Dermis blood vessel endothelial cell (primary cell): ENCODE measurements around the gene PLA2G12A. TPM values are rescaled to one million over a fixed set of nuclear protein-coding genes. Genes with fewer than 3 reads are reported as not detected.
"Not testable (repeated sequence)": the region's sequence is repeated elsewhere in the genome, so short reads cannot be mapped to it uniquely, and the experiment has no call there.

ENCODE experiments used
- DNase-seq: peaks from one replicate; pipeline ENCODE4 v3.0.0; 2010
- total RNA-seq: library from RNA; depleted of rRNA; stranded (reverse); fragments of >200 nt; gene quantifications from 2 replicates; pipeline ENCODE4 v1.2.3, GENCODE V29; 2014

PLA2G12A gene
- total RNA-seq, 1 donor from 2014 or later = 49.2 TPM

- no peak for DNase-seq
Measured at GRCh38 chr4:109728385-109728784, 1.5 kb downstream of the PLA2G12A start.

GRCh38 chr4:109723110-109723509 is 6.8 kb downstream of the PLA2G12A start:
- DNase-seq = no peak

- no peak for DNase-seq
Measured at GRCh38 chr4:109722357-109722756, 7.5 kb downstream of the PLA2G12A start.

DNA sequence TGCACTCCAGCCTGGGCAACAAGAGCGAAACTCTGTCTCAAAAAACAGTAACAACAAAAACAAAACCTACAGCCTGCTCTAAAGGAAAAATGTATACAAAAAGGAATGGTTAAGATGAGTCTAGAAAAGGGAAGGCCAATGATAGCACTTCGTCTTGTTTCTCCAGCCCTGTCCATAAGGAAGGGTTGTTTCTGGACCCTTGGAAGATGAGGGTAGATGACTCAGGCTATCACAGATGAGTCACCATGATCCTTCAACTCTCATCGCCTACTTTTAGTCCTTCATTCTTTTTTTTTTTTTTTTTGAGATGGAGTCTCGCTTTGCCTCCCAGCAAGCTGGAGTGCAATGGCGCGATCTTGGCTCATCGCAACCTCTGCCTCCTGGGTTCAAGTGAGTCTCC is 8.8 kb downstream of the PLA2G12A start:
- DNase-seq = no peak

DNA sequence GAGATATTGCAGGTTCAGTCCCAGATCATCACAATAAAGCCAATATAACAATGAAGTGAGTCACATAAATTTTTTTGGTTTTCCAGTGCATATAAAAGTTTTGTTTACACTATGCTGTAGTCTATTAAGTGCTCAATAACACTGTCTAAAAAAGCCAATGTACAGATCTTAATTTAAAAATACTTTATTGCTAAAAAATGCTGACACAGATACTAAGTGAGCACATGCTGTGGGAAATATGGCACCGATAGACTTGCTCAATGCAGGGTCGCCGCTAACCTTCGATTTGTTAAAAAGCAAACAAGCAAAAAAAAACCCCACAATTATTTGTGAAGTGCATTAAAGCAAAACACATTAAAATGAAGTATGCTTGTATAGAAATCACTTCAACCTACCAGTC is 10.3 kb downstream of the PLA2G12A start:
- DNase-seq = no peak

GRCh38 chr4:109718759-109719158 is 11.1 kb downstream of the PLA2G12A start:
- no peak for DNase-seq

DNA sequence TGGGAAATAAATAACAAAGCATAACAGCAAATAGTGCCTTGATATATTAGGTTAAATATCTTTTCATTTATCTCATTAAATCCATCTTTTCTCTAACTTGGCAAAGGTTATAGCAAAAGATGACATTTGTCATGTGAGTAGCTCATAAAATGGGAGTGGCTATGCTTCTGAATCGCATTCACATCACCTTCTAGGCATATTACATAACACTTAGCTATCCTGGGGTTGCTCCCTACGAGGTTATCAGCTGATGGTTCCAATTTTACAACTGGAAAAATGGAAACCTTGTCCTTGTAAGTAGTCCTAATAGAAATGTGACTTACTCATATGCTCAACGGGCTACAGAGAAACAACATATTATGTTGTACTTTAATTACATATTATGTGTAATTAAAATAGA is 16.4 kb downstream of the PLA2G12A start:
- DNase-seq = no peak

GRCh38 chr4:109708990-109709389 is 20.9 kb downstream of the PLA2G12A start:
- no peak for DNase-seq

- DNase-seq = no peak
Measured at GRCh38 chr4:109708435-109708834, 21.4 kb downstream of the PLA2G12A start.

DNA sequence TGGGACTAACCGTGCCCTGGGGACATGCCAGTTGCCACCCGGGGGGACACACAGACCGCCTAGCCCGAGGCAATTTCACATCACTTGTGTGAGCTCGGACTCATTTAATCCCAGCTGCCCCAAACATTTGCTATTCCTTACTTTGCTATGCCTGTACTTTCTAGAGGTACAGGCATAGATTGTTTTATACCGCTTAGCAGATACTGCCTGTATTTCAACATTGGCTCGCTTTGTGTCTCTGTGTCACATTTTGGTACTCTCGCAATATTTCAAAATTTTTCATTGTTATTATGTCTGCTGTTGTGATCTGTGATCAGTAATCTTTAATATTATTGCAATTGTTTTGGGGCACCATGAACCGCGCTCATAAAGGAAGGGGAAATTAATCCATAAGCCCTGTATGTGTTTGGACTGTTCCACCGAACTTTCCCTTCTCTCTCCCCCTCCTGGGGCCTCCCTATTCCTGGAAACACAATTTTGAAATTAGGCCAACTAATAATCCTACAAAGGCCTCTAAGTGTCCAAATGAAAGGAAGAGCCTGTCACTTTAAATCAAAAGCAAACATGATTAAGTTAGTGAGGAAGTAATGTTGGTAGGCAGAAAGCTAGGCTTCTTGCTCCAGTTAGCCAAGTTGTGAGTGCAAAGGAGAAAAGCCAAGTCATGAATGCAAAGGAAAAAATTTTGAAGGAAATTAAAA is 26.1 kb downstream of the PLA2G12A start:
- DNase-seq = peak; percentile 47

DNA sequence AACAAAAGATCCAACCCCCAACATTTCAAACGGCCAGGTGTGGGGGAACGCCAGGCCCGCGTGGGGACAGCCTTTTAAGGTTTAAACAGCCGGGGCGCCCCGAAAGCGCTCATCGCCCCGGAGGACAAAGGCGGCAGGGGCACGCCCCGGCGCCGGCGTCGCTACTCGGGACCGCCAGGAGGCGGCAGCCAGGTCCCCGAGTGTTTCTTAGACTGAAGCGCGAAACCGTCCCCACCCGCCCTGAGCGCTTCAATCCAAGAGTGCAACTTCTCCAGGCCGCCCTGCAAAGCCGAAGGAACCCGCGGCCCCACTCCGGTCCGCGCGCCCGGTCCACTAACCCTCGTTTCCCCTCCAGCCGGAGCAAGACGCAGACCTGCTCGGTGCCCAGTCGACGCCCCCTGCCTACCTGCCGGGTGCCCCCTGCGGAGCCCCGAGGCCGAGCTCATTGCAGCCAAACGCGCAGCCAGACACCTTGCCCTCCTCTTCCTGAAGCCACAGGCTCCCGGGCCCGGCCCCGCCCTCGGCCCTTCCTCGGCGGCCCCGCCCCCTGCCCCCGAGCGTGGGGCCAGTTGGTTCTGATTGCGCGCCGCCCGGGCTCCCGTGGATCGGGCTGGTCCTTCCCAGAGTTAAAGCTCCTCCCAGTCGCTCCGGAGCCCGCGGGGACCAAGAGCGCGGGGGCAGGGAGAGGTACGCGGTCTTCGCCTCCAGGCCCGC is 26.8 kb downstream of the PLA2G12A start, which contains the start of gene CASP6:
CASP6 (minus strand) TSS at position 496 of the 714 bp plus-strand sequence; CDS start at position 446, 50 bp downstream.
- peak; percentile 88 for DNase-seq

- DNase-seq = peak; percentile 39
Measured at GRCh38 chr4:109701566-109702410, 28.1 kb downstream of the PLA2G12A start.

DNA sequence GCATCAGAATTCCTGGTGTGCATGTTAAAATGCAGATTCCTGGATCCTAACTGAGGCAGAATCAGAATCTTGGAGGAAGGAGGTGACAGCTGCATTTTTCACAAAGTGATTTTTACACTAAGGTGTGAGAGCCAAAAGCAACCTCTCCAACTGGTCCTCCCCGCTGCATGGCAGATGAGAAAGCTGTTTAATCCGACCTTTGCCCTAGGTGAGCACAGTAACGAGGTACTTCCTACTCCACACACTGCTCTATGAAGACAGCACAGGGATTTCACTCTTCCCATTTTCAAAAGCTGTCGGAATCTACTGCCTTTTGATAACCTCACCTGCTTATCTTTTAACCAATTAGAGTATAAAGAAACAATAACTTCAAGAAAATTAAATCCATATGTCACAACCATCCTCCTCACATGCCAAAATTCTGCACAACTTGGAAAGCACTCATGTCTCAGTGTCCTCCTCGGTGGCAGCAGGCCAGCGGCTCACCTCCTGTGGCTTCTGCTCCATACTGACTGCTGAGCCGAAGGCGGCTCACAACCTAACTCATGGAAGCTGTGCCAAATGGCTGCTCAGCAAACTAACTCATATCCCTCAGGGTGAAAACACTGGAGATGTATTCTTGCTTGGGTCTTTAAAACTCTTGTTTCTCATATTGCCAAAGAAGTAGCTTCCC is 30.2 kb downstream of the PLA2G12A start:
- DNase-seq = no peak

GRCh38 chr4:109698656-109699055 is 31.2 kb downstream of the PLA2G12A start:
- no peak for DNase-seq

- no peak for DNase-seq
Measured at GRCh38 chr4:109691411-109691920, 38.4 kb downstream of the PLA2G12A start.

DNA sequence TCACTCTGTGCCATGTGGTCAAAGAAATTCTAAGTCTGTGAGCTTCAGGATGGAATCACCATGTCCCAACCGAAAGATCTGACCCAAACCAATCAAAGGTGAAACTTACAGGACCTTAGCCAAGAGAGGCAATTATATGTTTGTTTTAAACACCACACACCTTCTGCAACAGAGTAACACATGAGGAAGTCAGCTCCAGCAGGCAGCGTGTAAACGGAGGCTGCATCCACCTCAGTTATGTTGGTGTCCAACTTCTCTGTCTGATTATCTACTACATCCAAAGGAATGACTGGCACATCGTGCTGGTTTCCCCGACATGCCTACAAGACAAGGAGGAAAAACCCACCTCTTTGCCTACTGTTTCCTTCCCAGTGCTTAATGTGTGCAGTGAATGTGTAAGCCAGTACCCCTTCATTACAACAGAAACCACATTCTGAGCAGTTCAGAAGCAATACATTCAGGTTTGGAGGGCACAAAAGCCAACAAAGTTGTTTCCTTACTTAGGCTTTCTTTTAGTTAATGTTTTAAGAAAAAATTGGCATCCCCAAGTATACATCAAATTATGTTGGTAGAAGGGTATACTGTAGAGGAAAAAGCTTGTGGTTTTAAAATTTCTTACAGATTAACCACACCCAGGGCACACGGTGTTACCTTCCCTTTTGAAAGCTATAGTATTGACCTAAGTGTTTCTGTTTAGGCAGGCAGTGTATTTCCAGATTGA is 39.0 kb downstream of the PLA2G12A start:
- no peak for DNase-seq

GRCh38 chr4:109684727-109685126 is 45.1 kb downstream of the PLA2G12A start:
- no peak for DNase-seq

- no peak for DNase-seq
Measured at GRCh38 chr4:109683621-109684253, 46.1 kb downstream of the PLA2G12A start.

GRCh38 chr4:109682875-109683274 is 47.0 kb downstream of the PLA2G12A start:
- DNase-seq = no peak

- not testable (repeated sequence) for DNase-seq
Measured at GRCh38 chr4:109678925-109679324, 50.9 kb downstream of the PLA2G12A start.

DNA sequence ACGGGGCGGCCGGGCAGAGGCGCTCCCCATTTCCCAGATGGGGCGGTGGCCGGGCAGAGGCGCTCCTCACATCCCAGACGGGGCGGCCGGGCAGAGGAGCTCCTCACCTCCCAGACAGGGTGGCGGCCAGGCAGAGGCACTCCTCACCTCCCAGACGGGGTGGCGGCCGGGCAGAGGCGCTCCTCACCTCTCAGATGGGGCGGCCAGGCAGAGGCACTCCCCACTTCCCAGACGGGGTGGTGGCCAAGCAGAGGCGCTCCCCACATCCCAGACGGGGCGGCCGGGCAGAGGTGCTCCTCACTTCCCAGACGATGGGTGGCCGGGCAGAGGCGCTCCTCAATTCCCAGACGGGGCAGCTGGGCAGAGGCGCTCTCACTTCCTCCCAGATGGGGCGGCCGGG is 51.4 kb downstream of the PLA2G12A start:
- not testable (repeated sequence) for DNase-seq
